ENCODE measurements around the gene CDK6. TPM values are rescaled to one million over a fixed set of nuclear protein-coding genes. Genes with fewer than 3 reads are reported as not detected.

The CDK6 gene
- total and polyA plus RNA-seq, 9 of the 15 experiments (the other 6 are each of a cell fraction or from before 2014, with no cell fraction given): 7.6 to 109 (median 44.4) TPM

GRCh38 chr7:92872701-92873100, 36.3 kb upstream of the CDK6 start:
- POLR2A ChIA-PET: no interaction called here
- Histone ChIP-seq H3K9me1 (ENCODE audit: control insufficient read depth, insufficient read depth, low read length) (no peaks in the 10 kb centered on the region), H3K9me3 (replicated peaks; ENCODE audit: control insufficient read depth, insufficient read depth, low read depth, low read length) (no peaks in the 10 kb centered on the region), H3K27ac (ENCODE audit: extremely low read depth, low read depth, low read length) (no peak overlapping the region), H2AFZ (ENCODE audit: low read depth, low read length) (no peak overlapping the region), H3K36me3 (ENCODE audit: control insufficient read depth, insufficient read depth, low read length) (no peaks in the 10 kb centered on the region), H3K27me3 (ENCODE audit: control insufficient read depth in 2 of 2, insufficient read depth in 2 of 2, low read length in 2 of 2) (no peaks in the 10 kb centered on the region), H3K4me1 (replicated peaks in 1 of 2; ENCODE audit: control insufficient read depth in 2 of 2, insufficient read depth in 2 of 2, low read length in 2 of 2) (peaks cover 0 to 6% of the 10 kb centered on the region in 2 experiments; a peak in 1 of 5 replicates), H3K79me2 (ENCODE audit: control insufficient read depth, insufficient read depth, low read length) (no peaks in the 10 kb centered on the region), H4K20me1 (replicated peaks; ENCODE audit: control insufficient read depth, insufficient read depth, low read length) (no peaks in the 10 kb centered on the region), H3K4me3 (no peak overlapping the region), H3K9ac (ENCODE audit: insufficient read depth in 1 of 2, low read depth in 2 of 2, low read length in 2 of 2) (no peak overlapping the region), H3K4me2 (ENCODE audit: insufficient read depth, low read length) (no peak overlapping the region)
- TF ChIP-seq, protein P1, sequence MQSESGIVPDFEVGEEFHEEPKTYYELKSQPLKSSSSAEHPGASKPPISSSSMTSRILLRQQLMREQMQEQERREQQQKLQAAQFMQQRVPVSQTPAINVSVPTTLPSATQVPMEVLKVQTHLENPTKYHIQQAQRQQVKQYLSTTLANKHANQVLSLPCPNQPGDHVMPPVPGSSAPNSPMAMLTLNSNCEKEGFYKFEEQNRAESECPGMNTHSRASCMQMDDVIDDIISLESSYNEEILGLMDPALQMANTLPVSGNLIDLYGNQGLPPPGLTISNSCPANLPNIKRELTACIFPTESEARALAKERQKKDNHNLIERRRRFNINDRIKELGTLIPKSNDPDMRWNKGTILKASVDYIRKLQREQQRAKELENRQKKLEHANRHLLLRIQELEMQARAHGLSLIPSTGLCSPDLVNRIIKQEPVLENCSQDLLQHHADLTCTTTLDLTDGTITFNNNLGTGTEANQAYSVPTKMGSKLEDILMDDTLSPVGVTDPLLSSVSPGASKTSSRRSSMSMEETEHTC (IDR thresholded peaks at IDR 0.05): no peak
- TF ChIP-seq, protein P2, sequence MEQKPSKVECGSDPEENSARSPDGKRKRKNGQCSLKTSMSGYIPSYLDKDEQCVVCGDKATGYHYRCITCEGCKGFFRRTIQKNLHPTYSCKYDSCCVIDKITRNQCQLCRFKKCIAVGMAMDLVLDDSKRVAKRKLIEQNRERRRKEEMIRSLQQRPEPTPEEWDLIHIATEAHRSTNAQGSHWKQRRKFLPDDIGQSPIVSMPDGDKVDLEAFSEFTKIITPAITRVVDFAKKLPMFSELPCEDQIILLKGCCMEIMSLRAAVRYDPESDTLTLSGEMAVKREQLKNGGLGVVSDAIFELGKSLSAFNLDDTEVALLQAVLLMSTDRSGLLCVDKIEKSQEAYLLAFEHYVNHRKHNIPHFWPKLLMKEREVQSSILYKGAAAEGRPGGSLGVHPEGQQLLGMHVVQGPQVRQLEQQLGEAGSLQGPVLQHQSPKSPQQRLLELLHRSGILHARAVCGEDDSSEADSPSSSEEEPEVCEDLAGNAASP (IDR thresholded peaks at IDR 0.05): no peak
- TF ChIP-seq HMGXB4 (CRISPR knock-in tag; IDR thresholded peaks at IDR 0.05) (no peak), ZNF316 (IDR thresholded peaks at IDR 0.05) (no peak), DMBX1 (CRISPR knock-in tag; IDR thresholded peaks at IDR 0.05; ENCODE audit: borderline replicate concordance) (no peak), ZNF778 (CRISPR knock-in tag; IDR thresholded peaks at IDR 0.05) (no peak), ZKSCAN8 (CRISPR knock-in tag; IDR thresholded peaks at IDR 0.05) (no peak), BRF2 (IDR thresholded peaks at IDR 0.05; ENCODE audit: borderline replicate concordance, insufficient read depth, insufficient read length) (no peak), PHF8 (IDR thresholded peaks at IDR 0.05; ENCODE audit: borderline replicate concordance, low read length) (no peak), SAP30 (IDR thresholded peaks at IDR 0.05; ENCODE audit: borderline replicate concordance, insufficient read depth, low read depth, low read length, poor library complexity, severe bottlenecking) (no peak), ZFP91 (CRISPR knock-in tag; IDR thresholded peaks at IDR 0.05) (no peak)
- no TSS peak for BruUV-seq (replicated peaks)
- intact Hi-C loops (cut with micrococcal nuclease): no loop called here
- no peak for DNase-seq (ENCODE audit: extremely low read depth in 1 of 4, low spot score in 3 of 4)
- CTCF ChIA-PET (ENCODE audit: low intra/inter-chr PET ratio): no interaction called here
- FAIRE-seq: no peak
- no peak for ATAC-seq
- in situ Hi-C loops (cut with MboI): no loop called here

Measured in K562 (cell line).